Suprapubic skin (tissue), 4 donors: Measurements from ENCODE around the gene LRP1B.

Experiments
- CTCF ChIP-seq, 2 donors: fragments of 200-600 bp in 1 of 2; fragments of 450-650 bp in 1 of 2; sonication (generic) in 1 of 2; IDR thresholded peaks; one replicate each; pipeline ENCODE4 v1.5.1; 2016 to 2019; ENCODE audit warnings: antibody characterized with exemption in 2 of 2, mild to moderate bottlenecking in 1 of 2, moderate library complexity in 1 of 2
- POLR2A ChIP-seq, 2 donors: fragments of 450-650 bp; IDR thresholded peaks; one replicate each; pipeline ENCODE4 v1.6.1; 2017; ENCODE audit warnings: antibody characterized with exemption in 2 of 2, mild to moderate bottlenecking in 2 of 2, moderate library complexity in 2 of 2
- POLR2AphosphoS5 ChIP-seq, 3 donors: sonication (generic); formaldehyde crosslinking; IDR thresholded peaks; one replicate each; pipeline ENCODE4 v1.6.1; 2017; ENCODE audit warnings: antibody characterized with exemption in 3 of 3

DNA sequence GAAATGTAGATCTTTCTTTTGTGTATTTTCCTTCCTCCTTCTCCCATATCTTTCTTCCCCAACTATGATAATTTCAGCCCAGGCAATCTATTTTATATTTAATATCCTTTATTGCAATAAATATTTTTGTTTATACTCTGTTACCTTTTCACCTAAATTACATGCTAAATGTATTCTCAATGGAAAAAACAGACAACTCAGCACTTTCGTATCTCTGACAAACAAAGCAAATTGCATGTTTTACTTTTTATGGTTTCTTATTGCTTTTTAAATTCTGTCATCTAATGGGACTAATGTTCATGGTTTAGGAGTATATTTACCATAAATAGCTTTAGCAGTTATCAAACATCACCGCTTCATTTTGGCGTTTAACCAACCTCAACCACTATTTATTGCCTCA lies 74.0 kb downstream of the LRP1B start:
- TF ChIP-seq CTCF (IDR thresholded peaks at IDR 0.05) (no peak), POLR2AphosphoS5 (IDR thresholded peaks at IDR 0.05) (no peak), POLR2A (IDR thresholded peaks at IDR 0.05) (no peak)
